Cardiac muscle cell (in vitro differentiated cells and primary cell): ENCODE data around the gene PPP1CA. TPM values are rescaled to one million over a fixed set of nuclear protein-coding genes. Genes with fewer than 3 reads are reported as not detected.
A peak's percentile ranks its signal among the peaks of the same experiment; 100 is the strongest.
"Not testable (repeated sequence)": the region's sequence is repeated elsewhere in the genome, so short reads cannot be mapped to it uniquely, and the experiment has no call there.

Experiments used
- DNase-seq, 2 donors: peaks; one replicate each; pipeline versions ENCODE4 v3.0.0 to v3.0.0-alpha.2; 2010 to 2017; ENCODE audit warnings: low read depth in 1 of 2, low spot score in 1 of 2
- H3K27ac ChIP-seq: fragments of 200-600 bp; sonication (generic); 2 replicates; pipeline ENCODE4 v1.5.1; 2016
- H3K27me3 ChIP-seq: fragments of 200-600 bp; sonication (generic); 2 replicates; pipeline ENCODE4 v1.6.0; 2016; ENCODE audit warnings: control low read depth
- H3K36me3 ChIP-seq: fragments of 200-600 bp; sonication (generic); 2 replicates; pipeline ENCODE4 v1.5.1; 2016; ENCODE audit warnings: control low read depth
- H3K4me1 ChIP-seq: fragments of 200-600 bp; sonication (generic); 2 replicates; pipeline ENCODE4 v1.8.1; 2017; ENCODE audit warnings: low read depth, mild to moderate bottlenecking, mixed run types
- H3K4me3 ChIP-seq: fragments of 200-600 bp; sonication (generic); 2 replicates; pipeline ENCODE4 v1.5.1; 2016; ENCODE audit warnings: mild to moderate bottlenecking
- H3K9me3 ChIP-seq: fragments of 200-600 bp; sonication (generic); 2 replicates; pipeline ENCODE4 v1.5.1; 2017; ENCODE audit warnings: low read depth, mild to moderate bottlenecking, control low read depth
- CTCF ChIP-seq: IDR thresholded peaks from 2 replicates; pipeline ENCODE4 v1.5.1; 2012; ENCODE audit warnings: low read depth, mild to moderate bottlenecking, low read length
- polyA plus RNA-seq: library from polyadenylated mRNA; unstranded; fragments of >200 nt; fragmentation: Nextera tagmentation; extraction: Ambion mirVana; gene quantifications from 2 replicates; pipeline ENCODE4 v1.2.1, GENCODE V29; 2016
- total RNA-seq: library from RNA; depleted of rRNA; stranded (reverse); fragments of >200 nt; gene quantifications from 2 replicates; pipeline ENCODE4 v1.2.3, GENCODE V29; 2016

The PPP1CA gene
- total and polyA plus RNA-seq, 2 experiments from 2014 or later = 142 to 235 TPM

DNA sequence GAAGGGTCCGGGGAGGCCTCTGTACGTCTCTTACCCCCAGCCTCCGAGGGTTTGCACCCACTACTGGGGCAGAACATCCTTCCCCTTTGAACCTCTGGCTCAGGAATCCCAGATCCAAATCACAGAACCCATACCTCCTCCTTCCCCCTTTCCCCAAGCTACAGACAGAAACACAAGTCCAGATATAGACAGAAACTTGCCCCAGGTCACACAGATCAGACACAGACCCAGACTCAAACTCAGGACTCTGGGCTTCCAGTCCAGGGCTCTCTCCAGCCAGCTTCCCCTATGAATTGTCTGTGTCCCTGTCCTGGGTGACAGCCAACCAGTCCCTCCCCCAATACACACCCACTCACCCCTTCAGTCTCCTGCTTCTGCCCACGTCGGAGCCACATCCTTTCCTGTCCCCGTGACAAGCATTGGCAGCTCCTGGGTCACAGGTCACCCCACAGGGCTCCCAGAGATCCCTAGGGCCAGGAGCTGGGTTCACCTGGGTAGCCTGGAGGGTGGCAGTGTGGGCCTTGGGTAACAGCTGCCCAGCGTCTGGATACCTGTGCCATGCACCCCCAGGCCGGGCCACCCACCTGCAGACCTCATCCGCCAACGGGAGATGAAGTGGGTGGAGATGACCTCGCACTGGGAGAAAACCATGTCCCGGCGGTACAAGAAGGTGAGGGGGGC lies 3.0 kb upstream of the PPP1CA start:
- Histone ChIP-seq H3K4me1 (peaks cover 10% of the 10 kb centered on the region), H3K4me3 (no peak overlapping the region), H3K9me3 (no peaks in the 10 kb centered on the region), H3K36me3 (no peaks in the 10 kb centered on the region), H3K27ac (no peak overlapping the region), H3K27me3 (no peaks in the 10 kb centered on the region)
- no peak for TF ChIP-seq CTCF
- no peak for DNase-seq

DNA sequence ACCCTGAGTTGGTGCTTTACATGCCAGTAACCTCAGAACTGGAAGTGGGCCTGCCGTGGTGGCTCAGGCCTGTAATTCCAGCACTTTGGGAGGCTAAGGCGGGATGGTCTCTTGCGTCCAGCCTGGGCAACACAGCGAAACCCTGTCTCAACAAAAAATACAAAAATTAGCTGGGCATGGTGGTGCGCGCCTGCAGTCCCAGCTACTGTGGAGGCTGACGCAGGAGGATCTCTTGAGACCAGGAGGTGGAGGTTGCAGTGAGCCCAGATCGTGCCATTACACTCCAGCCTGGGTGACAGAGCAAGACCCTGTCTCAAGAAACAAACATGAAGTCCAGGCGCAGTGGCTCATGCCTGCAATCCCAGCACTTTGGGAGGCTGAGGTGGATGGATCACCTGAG lies 1.4 kb upstream of the PPP1CA start:
- DNase-seq, H3K4me3 ChIP-seq, H3K9me3 ChIP-seq, H3K27me3 ChIP-seq, H3K27ac ChIP-seq, H3K36me3 ChIP-seq: not testable (repeated sequence)
- H3K4me1 ChIP-seq = peaks cover 10% of the 10 kb centered on the region

DNA sequence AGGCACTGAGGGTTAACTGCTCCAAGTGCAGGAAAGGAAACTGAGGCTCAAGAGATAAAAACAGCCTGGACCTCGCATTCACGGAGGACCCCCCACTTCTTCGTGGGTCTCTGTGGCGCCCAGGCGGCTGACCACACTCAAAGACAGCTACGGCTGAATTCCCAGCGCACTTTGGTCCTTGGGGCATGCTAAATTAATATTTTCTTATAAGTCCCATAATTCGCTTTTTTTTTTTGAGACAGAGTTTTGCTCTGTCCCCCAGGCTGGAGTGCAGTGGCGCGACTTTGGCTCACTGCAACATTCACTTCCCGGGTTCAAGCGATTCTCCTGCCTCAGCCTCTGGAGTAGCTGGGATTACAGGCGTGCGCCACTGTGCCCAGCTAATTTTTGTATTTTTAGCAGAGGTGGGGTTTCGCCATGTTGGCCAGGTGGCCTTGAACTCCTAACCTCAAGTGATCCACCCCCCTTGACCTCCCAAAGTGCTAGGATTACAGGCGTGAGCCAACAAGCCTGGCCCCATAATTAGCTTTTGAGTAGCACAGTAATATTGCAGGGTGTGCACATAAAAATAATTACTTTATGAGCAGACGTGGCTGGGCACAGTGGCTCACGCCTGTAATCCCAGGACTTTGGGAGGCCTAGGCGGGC lies 658 bp upstream of the PPP1CA start:
- peak overlapping the region; percentile 58 for H3K27ac ChIP-seq
- not testable (repeated sequence) for DNase-seq, H3K27me3 ChIP-seq, H3K9me3 ChIP-seq, H3K4me3 ChIP-seq
- H3K36me3 ChIP-seq = peaks cover 17% of the 10 kb centered on the region
- H3K4me1 ChIP-seq = peaks cover 10% of the 10 kb centered on the region

GRCh38 chr11:67400942-67401494 lies 640 bp downstream of the PPP1CA start:
- TF ChIP-seq CTCF = no peak
- Histone ChIP-seq H3K27me3 (no peaks in the 10 kb centered on the region), H3K27ac (peak overlapping the region; percentile 90), H3K9me3 (no peaks in the 10 kb centered on the region), H3K4me3 (peak overlapping the region; percentile 73), H3K4me1 (peaks cover 10% of the 10 kb centered on the region), H3K36me3 (peaks cover 20% of the 10 kb centered on the region)
- DNase-seq = peak in 1 of 2 donors; percentile 21

DNA sequence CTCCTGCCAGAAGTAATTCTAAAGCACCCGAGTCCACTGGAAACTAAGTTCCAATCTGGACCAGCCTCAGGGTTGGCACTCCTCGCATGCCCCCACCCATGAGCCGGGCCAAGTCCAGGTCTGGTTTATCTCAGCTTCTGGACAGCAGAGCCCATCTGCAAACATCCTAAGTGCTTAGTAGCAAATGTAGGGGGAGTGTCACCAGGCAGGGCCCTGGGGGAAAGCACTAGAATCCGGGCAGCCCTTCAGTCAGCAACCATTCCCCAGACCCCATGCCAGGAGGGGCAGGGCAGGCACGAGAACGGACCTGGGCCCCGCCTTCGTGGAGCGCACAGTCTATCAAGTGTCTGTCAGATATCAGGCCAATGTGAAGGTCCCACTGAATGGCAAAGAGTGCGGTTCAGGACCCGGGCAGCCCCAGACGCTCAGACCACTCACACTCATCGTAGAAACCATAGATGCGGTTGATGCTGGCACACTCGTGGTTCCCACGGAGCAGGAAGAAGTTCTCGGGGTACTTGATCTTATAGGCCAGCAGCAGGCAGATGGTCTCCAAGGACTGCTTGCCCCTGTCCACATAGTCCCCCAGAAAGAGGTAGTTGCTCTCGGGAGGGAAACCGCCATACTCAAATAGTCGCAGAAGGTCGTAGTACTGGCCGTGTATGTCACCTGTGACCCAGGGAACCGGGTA lies 1.3 kb downstream of the PPP1CA start:
- TF ChIP-seq CTCF = no peak
- H3K36me3 ChIP-seq = peaks cover 20% of the 10 kb centered on the region
- peaks cover 10% of the 10 kb centered on the region for H3K4me1 ChIP-seq
- no peaks in the 10 kb centered on the region for H3K27me3 ChIP-seq
- no peak overlapping the region for H3K27ac ChIP-seq
- peak in 1 of 2 donors; percentile 6 for DNase-seq
- H3K4me3 ChIP-seq = peak overlapping the region; percentile 73
- H3K9me3 ChIP-seq = no peaks in the 10 kb centered on the region

DNA sequence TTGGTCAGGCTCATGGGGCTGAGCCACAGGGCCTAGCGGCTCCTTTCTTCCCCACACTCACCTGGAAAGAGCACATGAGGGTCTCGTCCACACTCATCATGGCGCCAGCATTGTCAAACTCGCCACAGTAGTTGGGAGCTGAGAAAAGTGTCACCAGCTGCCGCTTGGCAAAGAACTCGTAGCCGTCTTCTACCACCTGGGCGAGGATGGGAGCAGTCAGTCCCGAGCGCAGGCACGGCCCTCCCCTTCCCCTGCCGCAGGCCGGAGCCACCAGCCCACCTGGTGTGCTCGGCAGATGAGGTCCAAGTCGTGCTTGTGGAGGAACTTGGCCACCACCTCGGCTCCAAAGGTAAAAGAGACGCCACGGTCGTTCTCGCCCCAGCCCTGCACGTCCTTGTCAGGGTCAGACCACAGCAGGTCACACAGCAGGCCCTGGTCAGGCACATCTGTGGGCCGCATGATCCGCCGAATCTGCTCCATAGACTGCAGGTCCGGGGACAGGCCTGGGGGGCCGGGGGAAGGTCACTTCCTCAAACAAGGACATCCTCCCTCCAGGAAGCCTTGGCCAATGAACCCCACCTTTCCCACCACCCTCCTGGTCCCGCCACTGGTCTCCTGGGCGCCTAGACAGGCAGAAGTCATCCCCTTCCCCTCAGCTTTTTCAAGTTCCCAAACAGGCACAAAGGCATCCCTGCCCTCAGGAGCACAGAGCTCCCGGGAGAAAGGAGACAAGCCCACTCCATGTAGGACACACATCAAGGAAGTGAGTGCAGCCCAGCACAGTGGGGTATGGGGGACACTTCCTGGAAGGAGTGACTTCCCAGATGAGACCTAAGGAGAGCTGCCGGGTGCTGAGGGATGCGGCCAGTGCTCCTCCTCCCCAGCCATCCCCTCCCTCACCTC lies 2.7 kb downstream of the PPP1CA start:
- TF ChIP-seq CTCF = no peak
- Histone ChIP-seq H3K9me3 (no peaks in the 10 kb centered on the region), H3K27ac (no peak overlapping the region), H3K4me1 (peaks cover 10% of the 10 kb centered on the region), H3K36me3 (peaks cover 20% of the 10 kb centered on the region), H3K4me3 (no peak overlapping the region), H3K27me3 (no peaks in the 10 kb centered on the region)
- DNase-seq = no peak
